IPS DF 6.9 (cell line): ENCODE measurements around the gene CIB1.

Experiments used
- DNase-seq: peaks from one replicate; pipeline ENCODE4 v3.0.0-alpha.2; 2013; ENCODE audit warnings: low read depth, low spot score
- H3K27ac ChIP-seq: one replicate; pipeline ENCODE4 v1.5.1; 2013; ENCODE audit warnings: low read length, control low read depth
- H3K27me3 ChIP-seq: 2 replicates; pipeline ENCODE4 v1.6.1; 2013; ENCODE audit warnings: mild to moderate bottlenecking, low read length; ENCODE audit not compliant: control insufficient read depth, insufficient read depth
- H3K36me3 ChIP-seq: 2 replicates; pipeline ENCODE4 v1.6.1; 2013; ENCODE audit warnings: low read length; ENCODE audit not compliant: control insufficient read depth, insufficient read depth
- H3K4me1 ChIP-seq: 2 replicates; pipeline ENCODE4 v1.6.1; 2013; ENCODE audit warnings: low read length; ENCODE audit not compliant: control insufficient read depth, insufficient read depth
- H3K4me3 ChIP-seq: 2 replicates; pipeline ENCODE4 v1.5.1; 2013; ENCODE audit warnings: mild to moderate bottlenecking, low read length
- H3K9me3 ChIP-seq: 2 replicates; pipeline ENCODE4 v1.6.1; 2013; ENCODE audit warnings: low read length, inconsistent platforms; ENCODE audit not compliant: control insufficient read depth, insufficient read depth
- WGBS: extraction: QIAGEN DNeasy Blood & Tissue Kit; methylation state at CpG from one replicate; pipeline ENCODE4 v1.1.7; 2013; ENCODE audit warnings: mixed read lengths, missing lambda C conversion rate; ENCODE audit not compliant: insufficient read length, insufficient coverage; 5-methylcytosine and 5-hydroxymethylcytosine counted together

CIB1 gene

DNA sequence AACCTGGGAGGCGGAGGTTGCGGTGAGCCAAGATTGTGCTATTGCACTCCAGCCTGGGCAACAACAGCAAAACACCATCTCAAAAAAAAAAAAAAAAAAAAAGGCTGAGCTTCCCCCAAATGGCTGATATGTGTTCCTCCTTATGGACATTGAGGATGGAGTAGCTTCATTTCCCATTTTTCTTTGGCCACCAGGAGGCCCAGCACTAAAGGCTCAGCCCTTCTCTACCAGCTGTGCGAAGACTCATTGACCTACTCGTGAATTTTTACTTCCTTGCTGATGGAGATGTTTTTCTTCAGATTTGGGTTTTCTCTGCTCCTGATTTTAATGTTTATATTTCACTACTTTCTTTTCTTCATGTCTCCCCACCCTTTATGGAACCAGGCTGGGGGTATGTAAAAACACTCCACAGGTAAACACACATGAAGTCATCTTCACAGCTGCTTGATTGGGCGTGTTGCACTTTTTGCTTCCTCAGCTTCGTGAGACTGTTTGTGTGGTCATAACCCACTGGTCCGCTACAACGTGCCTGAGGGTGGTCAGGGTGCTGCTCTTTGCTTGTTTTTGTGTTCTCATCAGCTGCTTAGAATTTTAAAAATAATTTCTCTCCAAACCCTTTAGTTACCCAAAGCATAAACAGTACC is 19.1 kb downstream of the CIB1 start:
- Histone ChIP-seq H3K27ac (no peak overlapping the region), H3K4me1 (no peaks in the 10 kb centered on the region), H3K36me3 (0 out of 2 replicates have a peak, but pooled peaks cover 3% of the 10 kb centered on the region), H3K4me3 (no peak overlapping the region), H3K9me3 (no peaks in the 10 kb centered on the region), H3K27me3 (no peaks in the 10 kb centered on the region)
- no peak for DNase-seq
- no CpG with 5 or more reads among the region's 8 CpGs for WGBS

GRCh38 chr15:90213818-90214204 is 19.9 kb downstream of the CIB1 start:
- no peak overlapping the region for H3K4me3 ChIP-seq
- H3K36me3 ChIP-seq, result 0 out of 2 replicates have a peak, but pooled peaks cover 3% of the 10 kb centered on the region
- no peaks in the 10 kb centered on the region for H3K9me3 ChIP-seq
- H3K27me3 ChIP-seq, result no peaks in the 10 kb centered on the region
- H3K4me1 ChIP-seq, result no peaks in the 10 kb centered on the region
- H3K27ac ChIP-seq, result no peak overlapping the region
- no CpG with 5 or more reads among the region's 11 CpGs for WGBS
- DNase-seq, result no peak

- H3K4me3 ChIP-seq, result no peak overlapping the region
- WGBS, result no CpG with 5 or more reads among the region's 12 CpGs
- H3K9me3 ChIP-seq, result no peaks in the 10 kb centered on the region
- no peak for DNase-seq
- no peaks in the 10 kb centered on the region for H3K27me3 ChIP-seq
- 0 out of 2 replicates have a peak, but pooled peaks cover 3% of the 10 kb centered on the region for H3K36me3 ChIP-seq
- no peaks in the 10 kb centered on the region for H3K4me1 ChIP-seq
- H3K27ac ChIP-seq, result no peak overlapping the region
Observed at GRCh38 chr15:90213122-90213817, 20.5 kb downstream of the CIB1 start.

GRCh38 chr15:90212221-90213098 is 21.3 kb downstream of the CIB1 start:
- no CpG with 5 or more reads among the region's 35 CpGs for WGBS
- Histone ChIP-seq H3K9me3 (no peaks in the 10 kb centered on the region), H3K27ac (no peak overlapping the region), H3K4me1 (no peaks in the 10 kb centered on the region), H3K27me3 (no peaks in the 10 kb centered on the region), H3K36me3 (0 out of 2 replicates have a peak, but pooled peaks cover 3% of the 10 kb centered on the region), H3K4me3 (no peak overlapping the region)
- DNase-seq, result no peak

GRCh38 chr15:90211440-90212143 is 22.1 kb downstream of the CIB1 start:
- DNase-seq, result no peak
- Histone ChIP-seq H3K27ac (no peak overlapping the region), H3K4me1 (no peaks in the 10 kb centered on the region), H3K9me3 (no peaks in the 10 kb centered on the region), H3K36me3 (0 out of 2 replicates have a peak, but pooled peaks cover 3% of the 10 kb centered on the region), H3K4me3 (no peak overlapping the region), H3K27me3 (no peaks in the 10 kb centered on the region)
- WGBS, result no CpG with 5 or more reads among the region's 13 CpGs

GRCh38 chr15:90211009-90211408 is 22.7 kb downstream of the CIB1 start:
- no peaks in the 10 kb centered on the region for H3K9me3 ChIP-seq
- DNase-seq, result no peak
- WGBS, result no CpG with 5 or more reads among the region's 9 CpGs
- no peaks in the 10 kb centered on the region for H3K4me1 ChIP-seq
- H3K36me3 ChIP-seq, result 0 out of 2 replicates have a peak, but pooled peaks cover 3% of the 10 kb centered on the region
- no peak overlapping the region for H3K27ac ChIP-seq
- H3K27me3 ChIP-seq, result no peaks in the 10 kb centered on the region
- no peak overlapping the region for H3K4me3 ChIP-seq

- Histone ChIP-seq H3K27ac (no peak overlapping the region), H3K4me3 (no peak overlapping the region), H3K27me3 (no peaks in the 10 kb centered on the region), H3K36me3 (0 out of 2 replicates have a peak, but pooled peaks cover 3% of the 10 kb centered on the region), H3K9me3 (no peaks in the 10 kb centered on the region), H3K4me1 (no peaks in the 10 kb centered on the region)
- WGBS, result no CpG with 5 or more reads among the region's 8 CpGs
- no peak for DNase-seq
Observed at GRCh38 chr15:90210593-90210992, 23.1 kb downstream of the CIB1 start.

GRCh38 chr15:90209591-90209990 is 24.1 kb downstream of the CIB1 start:
- no peak overlapping the region for H3K27ac ChIP-seq

GRCh38 chr15:90208356-90208755 is 25.4 kb downstream of the CIB1 start:
- DNase-seq, result no peak
- no peaks in the 10 kb centered on the region for H3K4me1 ChIP-seq
- H3K4me3 ChIP-seq, result no peak overlapping the region
- H3K27me3 ChIP-seq, result no peaks in the 10 kb centered on the region
- 0 out of 2 replicates have a peak, but pooled peaks cover 3% of the 10 kb centered on the region for H3K36me3 ChIP-seq
- no peak overlapping the region for H3K27ac ChIP-seq
- no CpG with 5 or more reads among the region's 6 CpGs for WGBS
- no peaks in the 10 kb centered on the region for H3K9me3 ChIP-seq

More at GRCh38 chr15:90209591-90209990, 24.1 kb downstream of the CIB1 start:
- WGBS, result no CpG with 5 or more reads among the region's 9 CpGs
- 0 out of 2 replicates have a peak, but pooled peaks cover 3% of the 10 kb centered on the region for H3K36me3 ChIP-seq
- DNase-seq, result no peak
- no peak overlapping the region for H3K4me3 ChIP-seq
- no peaks in the 10 kb centered on the region for H3K27me3 ChIP-seq
- no peaks in the 10 kb centered on the region for H3K4me1 ChIP-seq
- H3K9me3 ChIP-seq, result no peaks in the 10 kb centered on the region

GRCh38 chr15:90207252-90207651 is 26.5 kb downstream of the CIB1 start:
- Histone ChIP-seq H3K4me3 (no peak overlapping the region), H3K27me3 (no peaks in the 10 kb centered on the region), H3K4me1 (no peaks in the 10 kb centered on the region), H3K9me3 (no peaks in the 10 kb centered on the region), H3K36me3 (0 out of 2 replicates have a peak, but pooled peaks cover under 1% of the 10 kb centered on the region), H3K27ac (no peak overlapping the region)
- WGBS, result no CpG with 5 or more reads among the region's 6 CpGs
- no peak for DNase-seq
